Fibroblast of the aortic adventitia (primary cell): Measurements from ENCODE around the gene ZNF639. TPM values are rescaled to one million over a fixed set of nuclear protein-coding genes. Genes with fewer than 3 reads are reported as not detected.

Experiments used
- DNase-seq: peaks from one replicate; pipeline ENCODE4 v3.0.0-alpha.2; 2010; ENCODE audit warnings: low read depth
- H3K4me3 ChIP-seq: 2 replicates; pipeline ENCODE4 v1.5.1; 2011; ENCODE audit warnings: low read depth, mild to moderate bottlenecking, control low read depth, low read length, moderate library complexity
- CTCF ChIP-seq: IDR thresholded peaks from 2 replicates; pipeline ENCODE4 v1.5.1; 2011; ENCODE audit warnings: mild to moderate bottlenecking, low read length, control low read depth, inconsistent platforms; ENCODE audit not compliant: insufficient read depth
- total RNA-seq: library from RNA; depleted of rRNA; stranded (reverse); fragments of >200 nt; gene quantifications from 2 replicates; pipeline ENCODE4 v1.2.3, GENCODE V29; 2012; ENCODE audit warnings: low replicate concordance

Gene ZNF639
- total RNA-seq, 1 donor, result 55.8 TPM

GRCh38 chr3:179363332-179363731, 40.5 kb downstream of the ZNF639 start:
- no peak overlapping the region for H3K4me3 ChIP-seq
- TF ChIP-seq CTCF, result no peak
- DNase-seq, result no peak

GRCh38 chr3:179369621-179370020, 46.8 kb downstream of the ZNF639 start:
- no peak overlapping the region for H3K4me3 ChIP-seq
- DNase-seq, result no peak
- TF ChIP-seq CTCF, result no peak

DNA sequence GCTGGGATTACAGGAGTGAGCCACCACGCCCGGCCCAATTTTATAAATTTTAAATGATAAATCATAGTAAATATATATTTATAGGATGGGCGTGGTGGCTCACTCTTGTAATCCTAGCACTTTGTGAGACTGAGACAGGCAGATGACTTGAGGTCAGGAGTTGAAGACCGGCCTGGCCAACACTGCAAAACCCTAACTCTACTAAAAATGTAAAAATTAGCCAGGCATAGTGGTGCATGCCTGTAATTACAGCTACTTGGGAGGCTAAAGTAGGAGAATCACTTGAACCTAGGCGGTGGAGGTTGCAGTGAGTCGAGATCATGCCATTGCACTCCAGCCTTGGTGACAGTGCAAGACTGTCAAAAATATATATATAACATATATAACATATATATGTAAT, 51.1 kb downstream of the ZNF639 start:
- H3K4me3 ChIP-seq, result no peak overlapping the region
- no peak for TF ChIP-seq CTCF
- no peak for DNase-seq

DNA sequence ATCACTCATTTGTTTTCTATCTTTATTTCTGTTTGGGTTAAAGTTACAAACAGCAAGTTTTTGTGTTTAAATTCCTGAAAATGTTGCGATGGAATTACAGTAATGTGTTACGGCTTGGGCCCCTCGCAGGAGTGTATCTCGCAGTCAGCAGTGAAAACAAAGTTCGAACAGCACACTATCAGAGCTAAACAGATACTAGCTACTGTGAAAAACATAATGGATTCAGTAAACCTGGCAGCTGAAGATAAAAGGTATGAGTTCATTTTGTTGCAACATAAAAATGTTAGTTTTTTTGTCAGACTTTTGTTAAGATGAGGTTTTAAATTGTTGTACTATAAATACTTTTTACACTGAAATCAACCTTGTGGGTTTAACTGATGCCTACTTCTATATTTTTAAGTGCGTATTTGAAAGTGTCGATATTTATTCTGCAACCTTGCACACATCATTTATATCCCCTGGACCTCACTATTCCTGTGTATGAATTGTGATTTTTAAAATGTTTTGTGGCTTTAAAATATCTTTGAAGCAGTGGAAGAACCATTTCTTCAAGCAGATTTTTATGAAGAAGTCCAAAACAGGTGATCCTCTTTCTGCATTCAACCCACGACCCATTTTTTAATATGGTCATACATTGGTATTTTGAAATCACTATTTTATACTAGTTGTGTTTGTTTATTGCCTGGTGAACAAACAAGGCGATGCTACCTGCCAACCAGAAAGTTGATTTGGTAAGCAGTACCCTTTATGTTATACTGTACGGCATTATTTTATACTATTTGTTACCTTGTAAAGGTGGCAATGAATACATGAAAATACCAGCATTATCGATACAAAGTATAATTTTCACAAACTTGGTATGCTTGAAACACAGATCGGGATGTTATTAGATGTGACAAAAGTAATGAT, 52.5 kb downstream of the ZNF639 start:
- no peak overlapping the region for H3K4me3 ChIP-seq
- no peak for TF ChIP-seq CTCF
- DNase-seq, result no peak

DNA sequence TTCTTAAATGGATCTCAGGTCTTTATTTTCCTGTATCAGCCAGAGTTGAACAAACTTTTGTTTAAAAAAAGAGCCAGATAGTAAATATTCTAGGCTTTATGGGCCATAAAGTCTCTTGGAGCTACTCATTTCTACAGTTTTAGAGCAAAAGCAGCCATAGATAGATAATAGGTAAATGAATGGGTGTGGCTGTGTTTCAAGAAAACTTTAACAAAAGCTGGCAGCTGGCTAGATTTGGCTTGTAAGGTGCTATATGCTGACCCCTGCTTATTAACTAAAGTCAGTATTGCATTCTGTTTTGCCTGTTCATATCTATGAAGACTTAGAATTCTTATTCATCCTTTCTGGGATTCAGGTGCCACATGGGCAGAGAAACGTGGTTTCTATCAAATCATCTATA, 53.6 kb downstream of the ZNF639 start:
- no peak for TF ChIP-seq CTCF
- no peak for DNase-seq
- no peak overlapping the region for H3K4me3 ChIP-seq

Other genes starting within 250 kb of the ZNF639 start
- 26.6 and 31.8 TPM in 2 replicates for gene PIK3CA, start 174.7 kb upstream of the ZNF639 start, total RNA-seq
- 0.08 and 2.2 TPM in 2 replicates for gene KCNMB3, start 71.9 kb upstream of the ZNF639 start, total RNA-seq
- 44.7 and 220 TPM in 2 replicates for gene MFN1, start 24.7 kb downstream of the ZNF639 start, total RNA-seq
- gene GNB4, start 128.4 kb downstream of the ZNF639 start, total RNA-seq, result 50.5 and 63.4 TPM in 2 replicates
- 72.8 and 154 TPM in 2 replicates for gene ACTL6A, start 239.9 kb downstream of the ZNF639 start, total RNA-seq